HEK293T (cell line): ENCODE results near the gene ACSF3.

Experiments used
- BHLHE40 ChIP-seq: fragments of 450-650 bp; IDR thresholded peaks from 2 replicates; pipeline ENCODE4 v1.6.1; 2016; ENCODE audit warnings: mild to moderate bottlenecking, moderate library complexity, borderline replicate concordance
- ELF4 ChIP-seq: fragments of 450-650 bp; IDR thresholded peaks from 2 replicates; pipeline ENCODE4 v1.6.1; 2017; ENCODE audit warnings: antibody characterized with exemption
- FOXA1 ChIP-seq: fragments of 450-650 bp; IDR thresholded peaks from 2 replicates; pipeline ENCODE4 v1.6.1; 2016; ENCODE audit warnings: mild to moderate bottlenecking
- FOXM1 ChIP-seq: fragments of 450-650 bp; IDR thresholded peaks from 2 replicates; pipeline ENCODE4 v1.6.1; 2017; ENCODE audit warnings: mild to moderate bottlenecking, borderline replicate concordance
- HDGF ChIP-seq: fragments of 450-650 bp; IDR thresholded peaks from 2 replicates; pipeline ENCODE4 v1.6.1; 2017; ENCODE audit warnings: antibody characterized with exemption, borderline replicate concordance
- LEF1 ChIP-seq: fragments of 450-650 bp; IDR thresholded peaks from 2 replicates; pipeline ENCODE4 v1.6.1; 2017; ENCODE audit warnings: mild to moderate bottlenecking, borderline replicate concordance
- SP1 ChIP-seq: fragments of 450-650 bp; IDR thresholded peaks from 2 replicates; pipeline ENCODE4 v1.6.1; 2017
- SUZ12 ChIP-seq: fragments of 450-650 bp; IDR thresholded peaks from 2 replicates; pipeline ENCODE4 v1.6.1; 2016; ENCODE audit warnings: mild to moderate bottlenecking
- TARDBP ChIP-seq: fragments of 450-650 bp; IDR thresholded peaks from 2 replicates; pipeline ENCODE4 v1.6.1; 2016
- ZNF384 ChIP-seq: fragments of 450-650 bp; IDR thresholded peaks from 2 replicates; pipeline ENCODE4 v1.6.1; 2016
- TF ChIP-seq, protein P1 (sequence below): fragments of 450-650 bp; IDR thresholded peaks from 2 replicates; pipeline ENCODE4 v1.6.1; 2016

- TF ChIP-seq BHLHE40 (no peak), FOXM1 (no peak), SUZ12 (no peak), HDGF (no peak), TARDBP (no peak), ELF4 (no peak), LEF1 (no peak), ZNF384 (no peak), FOXA1 (no peak), SP1 (no peak)
- TF ChIP-seq, protein P1, sequence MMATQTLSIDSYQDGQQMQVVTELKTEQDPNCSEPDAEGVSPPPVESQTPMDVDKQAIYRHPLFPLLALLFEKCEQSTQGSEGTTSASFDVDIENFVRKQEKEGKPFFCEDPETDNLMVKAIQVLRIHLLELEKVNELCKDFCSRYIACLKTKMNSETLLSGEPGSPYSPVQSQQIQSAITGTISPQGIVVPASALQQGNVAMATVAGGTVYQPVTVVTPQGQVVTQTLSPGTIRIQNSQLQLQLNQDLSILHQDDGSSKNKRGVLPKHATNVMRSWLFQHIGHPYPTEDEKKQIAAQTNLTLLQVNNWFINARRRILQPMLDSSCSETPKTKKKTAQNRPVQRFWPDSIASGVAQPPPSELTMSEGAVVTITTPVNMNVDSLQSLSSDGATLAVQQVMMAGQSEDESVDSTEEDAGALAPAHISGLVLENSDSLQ = no peak
Observed at GRCh38 chr16:89045181-89045815, 48.4 kb upstream of the ACSF3 start.
